KMS-11 (cell line): ENCODE results near the gene SENP6.
A peak's percentile ranks its signal among the peaks of the same experiment; 100 is the strongest.
"Not testable (repeated sequence)": the region's sequence is repeated elsewhere in the genome, so short reads cannot be mapped to it uniquely, and the experiment has no call there.

Experiments
- H2AFZ ChIP-seq: fragments of 200-600 bp; sonication (generic); 2 replicates; pipeline ENCODE4 v1.6.1; 2016; ENCODE audit warnings: antibody characterized with exemption, mixed run types, low read depth
- H3K27ac ChIP-seq: fragments of 200-600 bp; sonication (generic); 2 replicates; pipeline ENCODE4 v1.6.1; 2016; ENCODE audit warnings: mild to moderate bottlenecking, mixed run types
- H3K27me3 ChIP-seq: fragments of 200-600 bp; sonication (generic); 2 replicates; pipeline ENCODE4 v1.6.1; 2017; ENCODE audit warnings: mild to moderate bottlenecking, low read depth, mixed run types, moderate library complexity; ENCODE audit not compliant: insufficient read depth
- H3K36me3 ChIP-seq: fragments of 200-600 bp; sonication (generic); 2 replicates; pipeline ENCODE4 v1.6.1; 2017; ENCODE audit warnings: mild to moderate bottlenecking, mixed run types; ENCODE audit not compliant: insufficient read depth
- H3K4me1 ChIP-seq: fragments of 200-600 bp; sonication (generic); 2 replicates; pipeline ENCODE4 v1.6.1; 2016; ENCODE audit warnings: mild to moderate bottlenecking, low read depth, mixed run types; ENCODE audit not compliant: poor library complexity, severe bottlenecking
- H3K4me2 ChIP-seq: fragments of 200-600 bp; sonication (generic); 2 replicates; pipeline ENCODE4 v1.7.0; 2016; ENCODE audit warnings: mild to moderate bottlenecking, mixed run types
- H3K4me3 ChIP-seq: fragments of 200-600 bp; sonication (generic); IDR thresholded peaks from 2 replicates; pipeline ENCODE4 v1.6.1; 2017; ENCODE audit warnings: low read depth, low read length, mixed read lengths; ENCODE audit not compliant: insufficient read depth
- H3K79me2 ChIP-seq: fragments of 200-600 bp; sonication (generic); 2 replicates; pipeline ENCODE4 v1.6.1; 2016; ENCODE audit warnings: low read depth, mixed run types; ENCODE audit not compliant: insufficient read depth
- H3K9ac ChIP-seq: fragments of 200-600 bp; sonication (generic); 2 replicates; pipeline ENCODE4 v1.6.1; 2016; ENCODE audit warnings: mild to moderate bottlenecking, mixed run types
- H4K20me1 ChIP-seq: fragments of 200-600 bp; sonication (generic); 2 replicates; pipeline ENCODE4 v1.6.1; 2016; ENCODE audit warnings: mild to moderate bottlenecking, mixed run types; ENCODE audit not compliant: insufficient read depth
- TF ChIP-seq, protein P1 (sequence below): fragments of 200-600 bp; sonication (generic); conservative IDR thresholded peaks from 2 replicates; pipeline ENCODE4 v1.6.1; 2017; ENCODE audit warnings: low read depth, mild to moderate bottlenecking, antibody characterized with exemption, low read length, moderate library complexity, mixed read lengths

Gene SENP6

DNA sequence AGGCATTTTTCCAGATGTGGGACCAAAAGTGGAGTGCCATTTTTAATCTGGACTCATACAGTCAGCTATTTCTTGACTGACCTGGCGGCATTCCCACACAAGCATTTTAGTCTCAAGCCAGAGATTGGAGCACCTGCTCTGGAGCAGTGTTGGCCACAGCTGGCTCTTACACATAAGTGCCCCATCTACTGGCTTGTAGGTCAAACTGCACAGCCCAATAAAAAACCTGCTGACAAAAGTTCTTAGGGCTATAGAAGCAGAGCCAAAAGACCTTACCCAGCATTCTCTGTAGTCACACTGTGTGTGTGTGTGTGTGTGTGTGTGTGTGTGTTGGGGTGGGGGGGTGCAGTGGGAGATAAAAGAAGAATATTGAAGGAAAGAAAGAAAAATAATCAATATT is 38.6 kb upstream of the SENP6 start:
- H3K36me3 ChIP-seq = no peaks in the 10 kb centered on the region
- no peaks in the 10 kb centered on the region for H3K79me2 ChIP-seq

DNA sequence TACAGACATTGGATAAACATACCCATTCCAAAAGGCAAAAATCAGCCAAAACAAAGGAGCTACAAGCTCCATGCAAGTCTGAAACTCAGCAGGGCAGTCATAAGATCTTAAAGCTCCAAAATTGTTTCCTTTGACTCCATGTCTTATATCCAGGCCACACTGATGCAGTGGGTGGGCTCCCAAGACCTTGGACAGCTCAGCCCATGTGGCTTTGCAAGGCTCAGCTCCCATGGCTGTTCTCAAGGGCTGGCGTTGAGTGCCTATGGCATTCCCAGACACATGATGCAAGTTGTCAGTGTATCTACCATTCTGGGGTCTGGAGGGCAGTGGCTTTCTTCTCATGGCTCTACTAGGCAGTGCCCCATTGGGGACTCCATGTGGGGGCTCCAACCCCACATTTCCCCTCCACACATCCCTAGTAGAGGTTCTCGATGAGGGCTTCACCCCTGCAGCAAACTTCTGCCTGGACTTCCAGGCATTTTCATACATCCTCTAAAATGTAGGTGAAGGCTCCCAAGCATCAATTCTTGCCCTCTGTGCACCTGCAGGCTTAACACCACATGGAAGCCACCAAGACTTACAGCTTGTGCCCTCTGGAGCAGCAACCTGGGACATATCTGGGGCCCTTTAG is 35.4 kb upstream of the SENP6 start:
- H3K27me3 ChIP-seq = no peaks in the 10 kb centered on the region
- TF ChIP-seq, protein P1, sequence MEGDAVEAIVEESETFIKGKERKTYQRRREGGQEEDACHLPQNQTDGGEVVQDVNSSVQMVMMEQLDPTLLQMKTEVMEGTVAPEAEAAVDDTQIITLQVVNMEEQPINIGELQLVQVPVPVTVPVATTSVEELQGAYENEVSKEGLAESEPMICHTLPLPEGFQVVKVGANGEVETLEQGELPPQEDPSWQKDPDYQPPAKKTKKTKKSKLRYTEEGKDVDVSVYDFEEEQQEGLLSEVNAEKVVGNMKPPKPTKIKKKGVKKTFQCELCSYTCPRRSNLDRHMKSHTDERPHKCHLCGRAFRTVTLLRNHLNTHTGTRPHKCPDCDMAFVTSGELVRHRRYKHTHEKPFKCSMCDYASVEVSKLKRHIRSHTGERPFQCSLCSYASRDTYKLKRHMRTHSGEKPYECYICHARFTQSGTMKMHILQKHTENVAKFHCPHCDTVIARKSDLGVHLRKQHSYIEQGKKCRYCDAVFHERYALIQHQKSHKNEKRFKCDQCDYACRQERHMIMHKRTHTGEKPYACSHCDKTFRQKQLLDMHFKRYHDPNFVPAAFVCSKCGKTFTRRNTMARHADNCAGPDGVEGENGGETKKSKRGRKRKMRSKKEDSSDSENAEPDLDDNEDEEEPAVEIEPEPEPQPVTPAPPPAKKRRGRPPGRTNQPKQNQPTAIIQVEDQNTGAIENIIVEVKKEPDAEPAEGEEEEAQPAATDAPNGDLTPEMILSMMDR = no peak
- no peak overlapping the region for H2AFZ ChIP-seq
- no peaks in the 10 kb centered on the region for H3K4me1 ChIP-seq
- H3K36me3 ChIP-seq = no peaks in the 10 kb centered on the region
- H3K4me2 ChIP-seq = no peak overlapping the region
- H3K9ac ChIP-seq = no peak overlapping the region
- H3K27ac ChIP-seq = no peak overlapping the region
- no peaks in the 10 kb centered on the region for H4K20me1 ChIP-seq
- no peaks in the 10 kb centered on the region for H3K79me2 ChIP-seq
- H3K4me3 ChIP-seq = no peak overlapping the region

More for the DNA sequence above, 38.6 kb upstream of the SENP6 start:
- Histone ChIP-seq H4K20me1 (no peaks in the 10 kb centered on the region), H3K27me3 (no peaks in the 10 kb centered on the region), H3K27ac (no peak overlapping the region), H3K4me3 (no peak overlapping the region), H3K9ac (no peak overlapping the region), H2AFZ (no peak overlapping the region), H3K4me2 (no peak overlapping the region), H3K4me1 (no peaks in the 10 kb centered on the region)
- TF ChIP-seq, protein P1 = peak; percentile 47

DNA sequence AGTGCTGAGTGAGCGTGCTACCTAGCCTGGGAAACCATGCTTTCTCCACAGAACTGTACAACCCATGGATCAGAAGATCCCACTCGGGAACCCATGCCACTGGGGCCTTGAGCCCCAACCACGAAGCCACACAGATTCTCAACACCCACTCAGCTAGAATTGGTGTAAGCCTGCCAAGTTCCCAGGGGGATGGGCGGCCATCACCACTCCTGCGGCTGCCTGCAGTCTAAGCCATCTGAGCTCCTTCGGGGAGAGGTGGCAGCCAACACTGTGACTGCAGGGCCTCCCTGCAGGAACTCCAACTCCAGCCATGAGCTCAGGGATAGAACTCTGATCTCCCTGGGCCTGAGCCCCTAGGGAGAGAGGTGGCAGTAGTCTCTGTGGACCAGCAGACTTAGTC is 33.6 kb upstream of the SENP6 start:
- no peaks in the 10 kb centered on the region for H4K20me1 ChIP-seq
- no peaks in the 10 kb centered on the region for H3K79me2 ChIP-seq
- H3K27me3 ChIP-seq = no peaks in the 10 kb centered on the region
- TF ChIP-seq, protein P1 = no peak
- no peaks in the 10 kb centered on the region for H3K36me3 ChIP-seq
- no peak overlapping the region for H3K4me2 ChIP-seq
- H3K4me1 ChIP-seq = no peaks in the 10 kb centered on the region
- no peak overlapping the region for H3K9ac ChIP-seq
- no peak overlapping the region for H3K4me3 ChIP-seq
- H2AFZ ChIP-seq = no peak overlapping the region
- H3K27ac ChIP-seq = no peak overlapping the region

DNA sequence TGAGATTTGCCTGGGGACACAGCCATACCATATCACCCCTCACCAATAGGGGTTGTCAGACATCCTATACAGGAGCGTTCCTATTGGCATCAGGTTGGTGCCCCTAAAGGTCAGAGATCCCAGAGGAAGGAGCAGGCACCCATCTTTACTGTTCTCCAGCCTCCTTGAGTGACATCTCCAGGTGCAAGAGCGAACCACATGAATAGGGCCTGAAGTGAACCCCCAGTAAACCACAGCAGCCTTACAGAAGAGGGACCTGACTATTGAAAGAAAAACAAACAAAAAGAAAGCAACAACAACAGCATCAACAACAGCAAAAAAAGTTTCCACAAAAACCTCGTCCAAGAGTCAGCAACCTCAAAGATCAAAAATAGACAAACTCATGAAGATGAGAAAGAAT is 32.7 kb upstream of the SENP6 start:
- no peaks in the 10 kb centered on the region for H3K27me3 ChIP-seq
- no peak overlapping the region for H3K4me2 ChIP-seq
- no peaks in the 10 kb centered on the region for H3K4me1 ChIP-seq
- no peaks in the 10 kb centered on the region for H3K79me2 ChIP-seq
- no peak overlapping the region for H2AFZ ChIP-seq
- H3K4me3 ChIP-seq = no peak overlapping the region
- no peaks in the 10 kb centered on the region for H4K20me1 ChIP-seq
- no peak overlapping the region for H3K9ac ChIP-seq
- TF ChIP-seq, protein P1 = no peak
- H3K27ac ChIP-seq = no peak overlapping the region
- H3K36me3 ChIP-seq = no peaks in the 10 kb centered on the region

DNA sequence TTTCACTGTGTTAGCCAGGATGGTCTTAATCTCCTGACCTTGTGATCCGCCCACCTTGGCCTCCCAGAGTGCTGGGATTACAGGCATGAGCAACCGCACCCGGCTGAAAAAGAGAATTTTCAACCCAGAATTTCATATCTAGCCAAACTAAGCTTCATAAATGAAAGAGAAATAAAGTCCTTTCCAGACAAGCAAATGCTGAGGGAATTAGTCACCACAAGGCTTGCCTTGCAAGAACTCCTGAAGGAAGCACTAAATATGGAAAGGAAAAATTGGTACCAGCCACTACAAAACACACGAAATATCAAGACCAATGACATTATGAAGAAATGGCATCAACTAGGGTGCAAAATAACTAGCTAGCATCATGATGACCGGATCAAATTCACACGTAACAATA is 31.0 kb upstream of the SENP6 start:
- not testable (repeated sequence) for H3K4me1 ChIP-seq, H3K4me2 ChIP-seq, H4K20me1 ChIP-seq, H3K9ac ChIP-seq, H3K4me3 ChIP-seq, H3K27ac ChIP-seq, H2AFZ ChIP-seq, H3K79me2 ChIP-seq, H3K27me3 ChIP-seq, H3K36me3 ChIP-seq
